Nephron (organoid): Measurements from ENCODE around the gene LRRC75A.
A peak's percentile ranks its signal among the peaks of the same experiment; 100 is the strongest.
"Not testable (repeated sequence)": the region's sequence is repeated elsewhere in the genome, so short reads cannot be mapped to it uniquely, and the experiment has no call there.

ENCODE experiments used
- H3K27ac Mint-ChIP-seq, 3 experiments: 2 replicates each; pipeline ENCODE4 v1.8.0; 2020; ENCODE audit warnings: mixed read lengths in 3 of 3, mild to moderate bottlenecking in 2 of 3, moderate library complexity in 1 of 3
- H3K27me3 Mint-ChIP-seq: 2 replicates; pipeline ENCODE4 v1.8.0; 2021; ENCODE audit warnings: low read depth, mild to moderate bottlenecking, moderate library complexity, mixed read lengths
- H3K36me3 Mint-ChIP-seq: 2 replicates; pipeline ENCODE4 v1.8.0; 2020; ENCODE audit warnings: low read depth, mixed read lengths
- H3K4me1 Mint-ChIP-seq: 2 replicates; pipeline ENCODE4 v1.8.0; 2020; ENCODE audit warnings: mixed read lengths
- H3K4me3 Mint-ChIP-seq, 3 experiments: 2 replicates each; pipeline ENCODE4 v1.8.0; 2020; ENCODE audit warnings: mild to moderate bottlenecking in 3 of 3, mixed read lengths in 3 of 3, moderate library complexity in 2 of 3
- H3K9me3 Mint-ChIP-seq: 2 replicates; pipeline ENCODE4 v1.8.0; 2020; ENCODE audit warnings: mixed read lengths
- CTCF ChIP-seq, 3 experiments: fragments of 200-600 bp; sonication (generic); IDR thresholded peaks; one replicate each; pipeline ENCODE4 v1.5.0; 2021; ENCODE audit warnings: antibody characterized with exemption in 3 of 3; ENCODE audit not compliant: unreplicated experiment in 3 of 3

The LRRC75A gene

GRCh38 chr17:16443511-16444257, 48.3 kb downstream of the LRRC75A start:
- no peak for TF ChIP-seq CTCF (IDR thresholded peaks at IDR 0.05; ENCODE audit: unreplicated experiment in 3 of 3)
- Mint-ChIP-seq H3K4me3 (peak overlapping the region in 1 of 3 experiments; percentile 30), H3K27me3 (no peaks in the 10 kb centered on the region), H3K9me3 (no peaks in the 10 kb centered on the region), H3K27ac (peak overlapping the region; percentile 29 to 51 (median 50)), H3K36me3 (peaks cover 62% of the 10 kb centered on the region), H3K4me1 (peaks cover 52% of the 10 kb centered on the region)

- Mint-ChIP-seq H3K9me3 (no peaks in the 10 kb centered on the region), H3K4me1 (peaks cover 57% of the 10 kb centered on the region), H3K27ac (peak overlapping the region; percentile 53 to 77 (median 61)), H3K36me3 (peaks cover 54% of the 10 kb centered on the region), H3K27me3 (no peaks in the 10 kb centered on the region), H3K4me3 (peak overlapping the region; percentile 88 to 99 (median 99))
- no peak for TF ChIP-seq CTCF (IDR thresholded peaks at IDR 0.05; ENCODE audit: unreplicated experiment in 3 of 3)
These were observed 49.1 kb downstream of the LRRC75A start for GRCh38 chr17:16442594-16443510.

GRCh38 chr17:16442141-16442540, 49.9 kb downstream of the LRRC75A start:
- TF ChIP-seq CTCF (IDR thresholded peaks at IDR 0.05; ENCODE audit: unreplicated experiment in 3 of 3), result no peak
- H3K36me3 Mint-ChIP-seq, result peaks cover 50% of the 10 kb centered on the region
- peaks cover 57% of the 10 kb centered on the region for H3K4me1 Mint-ChIP-seq
- peak overlapping the region; percentile 88 to 99 (median 99) for H3K4me3 Mint-ChIP-seq
- H3K27me3 Mint-ChIP-seq, result no peaks in the 10 kb centered on the region
- no peaks in the 10 kb centered on the region for H3K9me3 Mint-ChIP-seq
- H3K27ac Mint-ChIP-seq, result peak overlapping the region; percentile 53 to 77 (median 61)

GRCh38 chr17:16440901-16441629, 50.9 kb downstream of the LRRC75A start:
- Mint-ChIP-seq H3K9me3 (no peaks in the 10 kb centered on the region), H3K27me3 (no peaks in the 10 kb centered on the region), H3K4me3 (peak overlapping the region; percentile 88 to 99 (median 99)), H3K4me1 (peaks cover 54% of the 10 kb centered on the region), H3K27ac (no peak overlapping the region), H3K36me3 (peaks cover 46% of the 10 kb centered on the region)
- no peak for TF ChIP-seq CTCF (IDR thresholded peaks at IDR 0.05; ENCODE audit: unreplicated experiment in 3 of 3)

- H3K9me3 Mint-ChIP-seq, H3K27me3 Mint-ChIP-seq: not testable (repeated sequence)
- peaks cover 39% of the 10 kb centered on the region for H3K36me3 Mint-ChIP-seq
- H3K27ac Mint-ChIP-seq, result peak overlapping the region; percentile 92 to 97 (median 96)
- peak overlapping the region; percentile 99 to 100 (median 99) for H3K4me3 Mint-ChIP-seq
- H3K4me1 Mint-ChIP-seq, result peaks cover 49% of the 10 kb centered on the region
These were observed 51.6 kb downstream of the LRRC75A start for GRCh38 chr17:16440354-16440753.
